ENCODE measurements around the gene LYZL4.

DNA sequence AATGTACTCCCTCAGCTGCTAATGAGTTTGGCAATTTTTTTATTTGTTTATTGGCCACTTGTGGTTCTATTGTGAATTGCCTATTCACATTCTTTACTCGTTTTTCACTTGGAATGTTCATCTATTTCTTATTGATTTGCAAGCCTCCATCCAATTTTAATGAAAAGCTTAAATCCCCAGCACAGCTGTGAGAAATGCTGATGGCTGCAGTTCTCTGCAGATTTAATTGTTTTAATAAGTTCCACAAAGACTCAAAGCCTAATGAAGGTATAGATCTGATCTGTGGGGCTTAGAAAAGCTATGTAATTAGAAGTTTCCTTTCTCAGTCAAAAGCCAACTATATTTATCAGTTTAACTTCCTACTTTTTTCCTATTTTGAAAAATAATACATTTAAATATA is 41.5 kb downstream of the LYZL4 start:
- TF ChIP-seq, protein P1, sequence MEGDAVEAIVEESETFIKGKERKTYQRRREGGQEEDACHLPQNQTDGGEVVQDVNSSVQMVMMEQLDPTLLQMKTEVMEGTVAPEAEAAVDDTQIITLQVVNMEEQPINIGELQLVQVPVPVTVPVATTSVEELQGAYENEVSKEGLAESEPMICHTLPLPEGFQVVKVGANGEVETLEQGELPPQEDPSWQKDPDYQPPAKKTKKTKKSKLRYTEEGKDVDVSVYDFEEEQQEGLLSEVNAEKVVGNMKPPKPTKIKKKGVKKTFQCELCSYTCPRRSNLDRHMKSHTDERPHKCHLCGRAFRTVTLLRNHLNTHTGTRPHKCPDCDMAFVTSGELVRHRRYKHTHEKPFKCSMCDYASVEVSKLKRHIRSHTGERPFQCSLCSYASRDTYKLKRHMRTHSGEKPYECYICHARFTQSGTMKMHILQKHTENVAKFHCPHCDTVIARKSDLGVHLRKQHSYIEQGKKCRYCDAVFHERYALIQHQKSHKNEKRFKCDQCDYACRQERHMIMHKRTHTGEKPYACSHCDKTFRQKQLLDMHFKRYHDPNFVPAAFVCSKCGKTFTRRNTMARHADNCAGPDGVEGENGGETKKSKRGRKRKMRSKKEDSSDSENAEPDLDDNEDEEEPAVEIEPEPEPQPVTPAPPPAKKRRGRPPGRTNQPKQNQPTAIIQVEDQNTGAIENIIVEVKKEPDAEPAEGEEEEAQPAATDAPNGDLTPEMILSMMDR (IDR thresholded peaks at IDR 0.05): no peak
- TF ChIP-seq POLR2A (IDR thresholded peaks at IDR 0.05): no peak
